Measurements from ENCODE around the gene SHFL. TPM values are rescaled to one million over a fixed set of nuclear protein-coding genes. Genes with fewer than 3 reads are reported as not detected.

The SHFL gene
- polyA plus RNA-seq, 1 of the 3 experiments (the other 2 are of a cell fraction), result 36.6 TPM

DNA sequence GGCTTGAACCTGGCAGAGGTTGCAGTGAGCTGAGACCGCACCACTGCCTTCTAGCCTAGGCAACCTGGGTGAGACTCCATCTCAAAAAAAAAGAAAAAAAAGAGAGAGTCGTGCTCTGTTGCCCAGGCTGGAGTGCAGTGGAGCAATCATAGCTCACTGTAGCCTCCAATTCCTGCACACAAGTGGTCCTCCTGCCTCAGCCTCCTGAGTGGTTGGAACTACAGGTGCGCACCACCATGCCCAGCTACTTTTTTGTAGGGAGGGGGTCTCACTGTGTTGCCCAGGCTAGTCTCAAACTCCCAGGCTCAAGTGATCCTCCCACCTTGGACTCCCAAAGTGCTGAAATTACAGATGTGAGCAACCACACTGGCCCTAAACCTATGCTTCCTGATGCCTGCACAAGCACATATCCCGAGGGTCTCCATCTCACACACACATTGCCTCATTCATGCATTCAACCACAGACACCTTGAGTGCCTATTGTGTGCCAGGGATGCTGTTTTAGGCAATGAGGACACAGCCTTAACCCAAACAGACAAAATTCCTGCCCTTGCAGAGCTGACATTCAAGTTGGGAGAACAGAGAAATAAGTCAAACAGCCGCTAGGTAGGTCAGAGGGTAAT lies 14.2 kb downstream of the SHFL start:
- H3K4me1 ChIP-seq (ENCODE audit: control insufficient read depth in 1 of 2, insufficient read depth in 2 of 2, low read depth in 1 of 2, low read length in 1 of 2), result peaks cover 0 to 16% of the 10 kb centered on the region in 2 experiments; a peak in 1 of 4 replicates
- no peak overlapping the region for H3K4me3 ChIP-seq (ENCODE audit: low read depth in 2 of 2, low read length in 1 of 2)
- no peaks in the 10 kb centered on the region for H3K9me3 ChIP-seq
- no peaks in the 10 kb centered on the region for H4K20me1 ChIP-seq (ENCODE audit: insufficient read depth)
- no peak overlapping the region for H3K9ac ChIP-seq
- WGBS (ENCODE audit: low lambda C conversion rate), result 56% methylated on average over 5 of the region's 5 CpGs
- H3F3A ChIP-seq (replicated peaks; ENCODE audit: insufficient read depth), result peaks cover 4% of the 10 kb centered on the region
- ChIA-PET POLR2A (no interaction called here), CTCF (interaction anchor here (0.6 to 5.2 kb wide), 8 partner anchors 13 to 1737 kb away, joined by 3 to 38 read pairs (median 6); partner anchors contain the start of genes ANGPTL4 and EIF3G)
- no peaks in the 10 kb centered on the region for H3K9me2 ChIP-seq
- no peak overlapping the region for H3K4me2 ChIP-seq
- no peaks in the 10 kb centered on the region for H3K36me3 ChIP-seq (replicated peaks in 1 of 2; ENCODE audit: control insufficient read depth in 1 of 2, insufficient read depth in 2 of 2, low read length in 1 of 2)
- TF ChIP-seq EP300 (IDR thresholded peaks at IDR 0.05; ENCODE audit: borderline replicate concordance in 1 of 2, low read depth in 1 of 2, low read length in 1 of 2) (no peak), TCF12 (IDR thresholded peaks at IDR 0.05) (no peak), ELF1 (IDR thresholded peaks at IDR 0.05) (no peak), MEF2A (IDR thresholded peaks at IDR 0.05; ENCODE audit: borderline replicate concordance, low read depth) (no peak), TAF1 (IDR thresholded peaks at IDR 0.05; ENCODE audit: borderline replicate concordance, low read depth, low read length) (no peak), ZBTB33 (IDR thresholded peaks at IDR 0.05; ENCODE audit: borderline replicate concordance, low read depth) (no peak), JUND (IDR thresholded peaks at IDR 0.05) (no peak)
- TF ChIP-seq, protein P1, sequence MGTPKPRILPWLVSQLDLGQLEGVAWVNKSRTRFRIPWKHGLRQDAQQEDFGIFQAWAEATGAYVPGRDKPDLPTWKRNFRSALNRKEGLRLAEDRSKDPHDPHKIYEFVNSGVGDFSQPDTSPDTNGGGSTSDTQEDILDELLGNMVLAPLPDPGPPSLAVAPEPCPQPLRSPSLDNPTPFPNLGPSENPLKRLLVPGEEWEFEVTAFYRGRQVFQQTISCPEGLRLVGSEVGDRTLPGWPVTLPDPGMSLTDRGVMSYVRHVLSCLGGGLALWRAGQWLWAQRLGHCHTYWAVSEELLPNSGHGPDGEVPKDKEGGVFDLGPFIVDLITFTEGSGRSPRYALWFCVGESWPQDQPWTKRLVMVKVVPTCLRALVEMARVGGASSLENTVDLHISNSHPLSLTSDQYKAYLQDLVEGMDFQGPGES (IDR thresholded peaks at IDR 0.05; ENCODE audit: low read depth, low read length), result no peak
- TF ChIP-seq, protein P2, sequence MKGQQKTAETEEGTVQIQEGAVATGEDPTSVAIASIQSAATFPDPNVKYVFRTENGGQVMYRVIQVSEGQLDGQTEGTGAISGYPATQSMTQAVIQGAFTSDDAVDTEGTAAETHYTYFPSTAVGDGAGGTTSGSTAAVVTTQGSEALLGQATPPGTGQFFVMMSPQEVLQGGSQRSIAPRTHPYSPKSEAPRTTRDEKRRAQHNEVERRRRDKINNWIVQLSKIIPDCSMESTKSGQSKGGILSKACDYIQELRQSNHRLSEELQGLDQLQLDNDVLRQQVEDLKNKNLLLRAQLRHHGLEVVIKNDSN (IDR thresholded peaks at IDR 0.05; ENCODE audit: borderline replicate concordance, low read depth), result no peak
- H3K27ac ChIP-seq (ENCODE audit: low read depth in 2 of 2, low read length in 1 of 2), result no peak overlapping the region
- no peaks in the 10 kb centered on the region for H3K79me2 ChIP-seq (ENCODE audit: insufficient read depth)
- no peak overlapping the region for H2AFZ ChIP-seq (ENCODE audit: low read depth)
- no peak for DNase-seq
- no peaks in the 10 kb centered on the region for H3K27me3 ChIP-seq (ENCODE audit: insufficient read depth)

DNA sequence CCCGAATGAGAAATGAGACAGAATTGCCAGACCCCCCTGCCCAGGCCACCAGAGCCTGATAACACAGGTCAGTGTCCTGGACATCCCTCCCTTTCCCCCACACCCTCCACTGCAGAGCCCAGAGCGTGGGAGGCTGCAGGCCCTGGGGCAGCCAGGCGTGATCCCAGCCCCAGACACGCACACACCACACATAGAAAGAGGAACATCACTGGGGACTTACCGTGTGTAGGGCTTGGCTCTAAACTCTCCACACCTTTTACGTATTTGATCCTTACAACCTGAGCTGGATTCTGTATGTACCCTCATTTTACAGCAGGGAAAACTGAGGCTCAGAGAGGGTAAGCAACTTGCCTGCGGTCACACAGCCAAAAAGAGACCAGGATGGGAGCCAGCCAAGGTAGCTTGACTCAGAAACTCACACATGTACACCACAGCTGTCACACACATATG lies 16.7 kb downstream of the SHFL start:
- peaks cover 17% of the 10 kb centered on the region for H3K79me2 ChIP-seq (ENCODE audit: insufficient read depth)
- peak; percentile 53 for DNase-seq
- H3K27ac ChIP-seq (ENCODE audit: low read depth in 2 of 2, low read length in 1 of 2), result no peak overlapping the region; a peak in 1 of 4 replicates
- no peaks in the 10 kb centered on the region for H3K9me3 ChIP-seq
- H3F3A ChIP-seq (replicated peaks; ENCODE audit: insufficient read depth), result peaks cover 4% of the 10 kb centered on the region
- no peaks in the 10 kb centered on the region for H4K20me1 ChIP-seq (ENCODE audit: insufficient read depth)
- no peak overlapping the region for H3K4me2 ChIP-seq
- H3K9me2 ChIP-seq, result no peaks in the 10 kb centered on the region
- H3K4me3 ChIP-seq (ENCODE audit: low read depth in 2 of 2, low read length in 1 of 2), result no peak overlapping the region
- no peak overlapping the region for H2AFZ ChIP-seq (ENCODE audit: low read depth)
- H3K36me3 ChIP-seq (replicated peaks in 1 of 2; ENCODE audit: control insufficient read depth in 1 of 2, insufficient read depth in 2 of 2, low read length in 1 of 2), result peaks cover 4% of the 10 kb centered on the region in 2 experiments
- ChIA-PET CTCF (interaction anchor here (1.1 to 1.3 kb wide), 2 partner anchors 16 to 147 kb away, joined by 3 read pairs; no protein-coding TSS in a partner anchor), POLR2A (no interaction called here)
- WGBS (ENCODE audit: low lambda C conversion rate), result 70% methylated on average over 5 of the region's 7 CpGs
- no peaks in the 10 kb centered on the region for H3K27me3 ChIP-seq (ENCODE audit: insufficient read depth)
- peaks cover 0 to 21% of the 10 kb centered on the region in 2 experiments; a peak in 1 of 4 replicates for H3K4me1 ChIP-seq (ENCODE audit: control insufficient read depth in 1 of 2, insufficient read depth in 2 of 2, low read depth in 1 of 2, low read length in 1 of 2)
- H3K9ac ChIP-seq, result no peak overlapping the region
- TF ChIP-seq RCOR1 (IDR thresholded peaks at IDR 0.05; ENCODE audit: low read length) (0 out of 2 replicates have a peak, but pooled peaks have one; percentile 19), GATA2 (CRISPR knock-in tag; IDR thresholded peaks at IDR 0.05) (0 out of 2 replicates have a peak, but pooled peaks have one; percentile 17), TAF1 (IDR thresholded peaks at IDR 0.05; ENCODE audit: borderline replicate concordance, low read depth, low read length) (no peak), MEF2A (IDR thresholded peaks at IDR 0.05; ENCODE audit: borderline replicate concordance, low read depth) (no peak), RAD21 (IDR thresholded peaks at IDR 0.05; ENCODE audit: low read length) (no peak), TCF12 (IDR thresholded peaks at IDR 0.05) (no peak), EP300 (IDR thresholded peaks at IDR 0.05; ENCODE audit: borderline replicate concordance in 1 of 2, low read depth in 1 of 2, low read length in 1 of 2) (peak in 1 of 2 experiments; percentile 17; a peak in 1 of 4 replicates), SIN3A (IDR thresholded peaks at IDR 0.05; ENCODE audit: borderline replicate concordance, low read depth, low read length) (no peak), RXRA (IDR thresholded peaks at IDR 0.05; ENCODE audit: borderline replicate concordance, low read depth) (no peak), POLR2AphosphoS5 (IDR thresholded peaks at IDR 0.05; ENCODE audit: low read depth, low read length) (no peak), ZBTB33 (IDR thresholded peaks at IDR 0.05; ENCODE audit: borderline replicate concordance, low read depth) (no peak), NFIC (IDR thresholded peaks at IDR 0.05; ENCODE audit: borderline replicate concordance) (no peak)
- TF ChIP-seq, protein P1 (IDR thresholded peaks at IDR 0.05; ENCODE audit: low read depth, low read length), result no peak
- TF ChIP-seq, protein P3, sequence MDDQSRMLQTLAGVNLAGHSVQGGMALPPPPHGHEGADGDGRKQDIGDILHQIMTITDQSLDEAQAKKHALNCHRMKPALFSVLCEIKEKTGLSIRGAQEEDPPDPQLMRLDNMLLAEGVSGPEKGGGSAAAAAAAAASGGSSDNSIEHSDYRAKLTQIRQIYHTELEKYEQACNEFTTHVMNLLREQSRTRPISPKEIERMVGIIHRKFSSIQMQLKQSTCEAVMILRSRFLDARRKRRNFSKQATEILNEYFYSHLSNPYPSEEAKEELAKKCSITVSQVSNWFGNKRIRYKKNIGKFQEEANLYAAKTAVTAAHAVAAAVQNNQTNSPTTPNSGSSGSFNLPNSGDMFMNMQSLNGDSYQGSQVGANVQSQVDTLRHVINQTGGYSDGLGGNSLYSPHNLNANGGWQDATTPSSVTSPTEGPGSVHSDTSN (IDR thresholded peaks at IDR 0.05), result no peak
